Measurements from ENCODE around the gene IQCM.

IQCM gene

GRCh38 chr4:149799546-149799945 is 16.1 kb downstream of the IQCM start:
- no peak overlapping the region for H3K27ac ChIP-seq
- ChIA-PET CTCF (interaction anchor here (0.7 kb wide), 1 partner anchor 248 kb away, joined by 4 read pairs; no protein-coding TSS in a partner anchor), POLR2A (ENCODE audit: low non-redundant PET) (no interaction called here)
- no peak for DNase-seq (ENCODE audit: low spot score)
- TF ChIP-seq CTCF (conservative IDR thresholded peaks at IDR 0.05; ENCODE audit: low read depth) = no peak

- no peak for DNase-seq (ENCODE audit: low spot score)
- CTCF ChIA-PET = no interaction called here
- no peak for TF ChIP-seq CTCF (conservative IDR thresholded peaks at IDR 0.05; ENCODE audit: low read depth)
- POLR2A ChIA-PET (ENCODE audit: low non-redundant PET) = no interaction called here
- no peak overlapping the region for H3K27ac ChIP-seq
Measured at GRCh38 chr4:149796381-149796780, 19.3 kb downstream of the IQCM start.

- POLR2A ChIA-PET (ENCODE audit: low non-redundant PET) = no interaction called here
- CTCF ChIA-PET = no interaction called here
- no peak for DNase-seq (ENCODE audit: low spot score)
- TF ChIP-seq CTCF (conservative IDR thresholded peaks at IDR 0.05; ENCODE audit: low read depth) = no peak
- no peak overlapping the region for H3K27ac ChIP-seq
Measured at GRCh38 chr4:149795256-149795655, 20.4 kb downstream of the IQCM start.

- ChIA-PET POLR2A (ENCODE audit: low non-redundant PET) (no interaction called here), CTCF (interaction anchor here (0.7 kb wide), 1 partner anchor 366 kb away, joined by 3 read pairs; no protein-coding TSS in a partner anchor)
- H3K27ac ChIP-seq = no peak overlapping the region
- no peak for TF ChIP-seq CTCF (conservative IDR thresholded peaks at IDR 0.05; ENCODE audit: low read depth)
- no peak for DNase-seq (ENCODE audit: low spot score)
Measured at GRCh38 chr4:149794352-149794751, 21.3 kb downstream of the IQCM start.

- CTCF ChIA-PET = no interaction called here
- H3K27ac ChIP-seq = no peak overlapping the region
- POLR2A ChIA-PET (ENCODE audit: low non-redundant PET) = no interaction called here
- peak; percentile 8 for DNase-seq (ENCODE audit: low spot score)
- no peak for TF ChIP-seq CTCF (conservative IDR thresholded peaks at IDR 0.05; ENCODE audit: low read depth)
Measured at GRCh38 chr4:149793459-149793858, 22.2 kb downstream of the IQCM start.

GRCh38 chr4:149791851-149792250 is 23.8 kb downstream of the IQCM start:
- no peak for TF ChIP-seq CTCF (conservative IDR thresholded peaks at IDR 0.05; ENCODE audit: low read depth)
- CTCF ChIA-PET = no interaction called here
- H3K27ac ChIP-seq = no peak overlapping the region
- DNase-seq (ENCODE audit: low spot score) = no peak
- POLR2A ChIA-PET (ENCODE audit: low non-redundant PET) = no interaction called here

Measured in RWPE1 (cell line).